ENCODE data around the gene OS9. TPM values are rescaled to one million over a fixed set of nuclear protein-coding genes. Genes with fewer than 3 reads are reported as not detected.
A peak's percentile ranks its signal among the peaks of the same experiment; 100 is the strongest.

Gene OS9
- total RNA-seq, 1 experiment from 2014 or later, result 186 TPM

GRCh38 chr12:57756406-57757341 is 62.7 kb downstream of the OS9 start:
- DNase-seq (ENCODE audit: low read depth, low spot score), result no peak
- intact Hi-C loops (cut with micrococcal nuclease; ENCODE audit: unreplicated experiment) (no loop called here), in situ Hi-C loops (cut with HindIII; ENCODE audit: low pct_unique_long_range_greater_than_20kb, low sequenced_read_pairs) (no loop called here)
- Histone ChIP-seq H3K4me1 (ENCODE audit: control insufficient read depth, insufficient read depth, low read length) (peaks cover 7% of the 10 kb centered on the region; the same call in 1 of the 2 replicates), H3K27me3 (ENCODE audit: control insufficient read depth, insufficient read depth, low read length) (peaks cover 9% of the 10 kb centered on the region), H3K27ac (ENCODE audit: low read length) (no peak overlapping the region), H3K36me3 (ENCODE audit: control insufficient read depth, insufficient read depth, low read length) (peaks cover 3% of the 10 kb centered on the region; the same call in 1 of the 2 replicates), H3K4me3 (ENCODE audit: low read depth in 2 of 2, low read length in 2 of 2) (peak overlapping the region; percentile 45 to 54), H3K9me3 (ENCODE audit: control insufficient read depth, insufficient read depth, low read depth, low read length) (no peaks in the 10 kb centered on the region)
- no peak for TF ChIP-seq POLR2AphosphoS5 (IDR thresholded peaks at IDR 0.05; ENCODE audit: low read depth, low read length)
- peak; percentile 98 for TF ChIP-seq CTCF (IDR thresholded peaks at IDR 0.05)
- POLR2A ChIA-PET, result interaction anchor here (0.5 kb wide), 1 partner anchor 14 kb away, joined by 12 read pairs; no protein-coding TSS in a partner anchor
- no TSS peak for BruUV-seq (replicated peaks)
- ATAC-seq, result peak; percentile 64
- CTCF ChIA-PET, result interaction anchor here (0.5 to 1.2 kb wide), 7 partner anchors 9 to 1877 kb away, joined by 3 to 7 read pairs (median 4); partner anchors contain the start of gene CYP27B1

GRCh38 chr12:57757771-57758170 is 63.8 kb downstream of the OS9 start:
- CTCF ChIA-PET, result no interaction called here
- in situ Hi-C loops (cut with HindIII; ENCODE audit: low pct_unique_long_range_greater_than_20kb, low sequenced_read_pairs), result no loop called here
- POLR2A ChIA-PET, result no interaction called here
- H3K36me3 ChIP-seq (ENCODE audit: control insufficient read depth, insufficient read depth, low read length), result no peaks in the 10 kb centered on the region; the same call in 1 of the 2 replicates
- peaks cover 5% of the 10 kb centered on the region; the same call in 1 of the 2 replicates for H3K4me1 ChIP-seq (ENCODE audit: control insufficient read depth, insufficient read depth, low read length)
- intact Hi-C loops (cut with micrococcal nuclease; ENCODE audit: unreplicated experiment), result no loop called here
- no TSS peak for BruUV-seq (replicated peaks)
- DNase-seq (ENCODE audit: low read depth, low spot score) (no peak), ATAC-seq (no peak)
- TF ChIP-seq CTCF (IDR thresholded peaks at IDR 0.05), result no peak
- no peak for TF ChIP-seq REST (IDR thresholded peaks at IDR 0.05; ENCODE audit: insufficient read depth in 1 of 2, low read depth in 2 of 2, low read length in 1 of 2)
- TF ChIP-seq SIN3A (IDR thresholded peaks at IDR 0.05; ENCODE audit: borderline replicate concordance, insufficient read depth, low read depth, low read length), result no peak
- no peak for TF ChIP-seq POLR2AphosphoS5 (IDR thresholded peaks at IDR 0.05; ENCODE audit: low read depth, low read length)
- TF ChIP-seq TCF7L2 (IDR thresholded peaks at IDR 0.05; ENCODE audit: low read depth, low read length), result no peak
- peaks cover 9% of the 10 kb centered on the region for H3K27me3 ChIP-seq (ENCODE audit: control insufficient read depth, insufficient read depth, low read length)
- H3K27ac ChIP-seq (ENCODE audit: low read length), result no peak overlapping the region
- no peaks in the 10 kb centered on the region for H3K9me3 ChIP-seq (ENCODE audit: control insufficient read depth, insufficient read depth, low read depth, low read length)
- no peak overlapping the region for H3K4me3 ChIP-seq (ENCODE audit: low read depth in 2 of 2, low read length in 2 of 2)
